Epithelial cell of proximal tubule (primary cell): ENCODE data around the gene IGF2R. TPM values are rescaled to one million over a fixed set of nuclear protein-coding genes. Genes with fewer than 3 reads are reported as not detected.

ENCODE experiments used
- DNase-seq: peaks from one replicate; pipeline ENCODE4 v3.0.0-alpha.2; 2011; ENCODE audit warnings: low read depth
- H3K4me3 ChIP-seq: 2 replicates; pipeline ENCODE4 v1.5.1; 2011; ENCODE audit warnings: low read depth, mild to moderate bottlenecking, low read length
- CTCF ChIP-seq: conservative IDR thresholded peaks from 2 replicates; pipeline ENCODE4 v1.5.1; 2012; ENCODE audit warnings: low read depth, mild to moderate bottlenecking, low read length
- total RNA-seq: library from RNA; depleted of rRNA; stranded (reverse); fragments of >200 nt; gene quantifications from 2 replicates; pipeline ENCODE4 v1.2.3, GENCODE V29; 2015

IGF2R gene
- total RNA-seq, 1 donor from 2014 or later = 50.8 TPM

DNA sequence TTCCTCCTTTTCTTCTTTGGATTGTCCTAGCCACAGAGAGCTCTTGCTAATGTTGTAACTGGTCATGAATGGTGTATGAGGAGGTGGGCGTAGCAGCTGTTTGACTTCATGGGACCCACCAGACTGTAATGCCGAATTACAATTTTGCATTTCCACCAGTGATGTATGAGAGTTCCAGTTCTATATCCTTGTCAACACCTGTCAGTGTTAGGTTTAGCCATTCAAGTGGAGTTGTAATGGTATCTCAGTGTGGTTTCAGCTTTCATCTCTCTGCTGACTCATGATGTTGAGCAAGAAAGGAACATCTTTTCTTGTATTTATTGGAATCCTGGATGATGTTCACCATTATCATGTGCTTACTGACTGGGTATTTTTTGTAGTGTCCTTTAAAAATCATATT is 5.1 kb downstream of the IGF2R start:
- DNase-seq = no peak

GRCh38 chr6:159974932-159975331 is 6.0 kb downstream of the IGF2R start:
- H3K4me3 ChIP-seq = no peak overlapping the region
- no peak for TF ChIP-seq CTCF
- DNase-seq = no peak

More for the DNA sequence above, 5.1 kb downstream of the IGF2R start:
- no peak overlapping the region for H3K4me3 ChIP-seq
- TF ChIP-seq CTCF = no peak

GRCh38 chr6:159976686-159977254 is 7.9 kb downstream of the IGF2R start:
- no peak for DNase-seq
- TF ChIP-seq CTCF = no peak

GRCh38 chr6:159977255-159977903 is 8.5 kb downstream of the IGF2R start:
- TF ChIP-seq CTCF = no peak
- H3K4me3 ChIP-seq = no peak overlapping the region
- no peak for DNase-seq

More at GRCh38 chr6:159976686-159977254, 7.9 kb downstream of the IGF2R start:
- no peak overlapping the region for H3K4me3 ChIP-seq

GRCh38 chr6:159977904-159978268 is 9.0 kb downstream of the IGF2R start:
- no peak overlapping the region for H3K4me3 ChIP-seq
- TF ChIP-seq CTCF = no peak
- DNase-seq = no peak

GRCh38 chr6:159978291-159979135 is 9.6 kb downstream of the IGF2R start:
- H3K4me3 ChIP-seq = no peak overlapping the region
- DNase-seq = no peak
- no peak for TF ChIP-seq CTCF
